ENCODE data around the gene ZNF74.
"Not testable (repeated sequence)": the region's sequence is repeated elsewhere in the genome, so short reads cannot be mapped to it uniquely, and the experiment has no call there.

ZNF74 gene

DNA sequence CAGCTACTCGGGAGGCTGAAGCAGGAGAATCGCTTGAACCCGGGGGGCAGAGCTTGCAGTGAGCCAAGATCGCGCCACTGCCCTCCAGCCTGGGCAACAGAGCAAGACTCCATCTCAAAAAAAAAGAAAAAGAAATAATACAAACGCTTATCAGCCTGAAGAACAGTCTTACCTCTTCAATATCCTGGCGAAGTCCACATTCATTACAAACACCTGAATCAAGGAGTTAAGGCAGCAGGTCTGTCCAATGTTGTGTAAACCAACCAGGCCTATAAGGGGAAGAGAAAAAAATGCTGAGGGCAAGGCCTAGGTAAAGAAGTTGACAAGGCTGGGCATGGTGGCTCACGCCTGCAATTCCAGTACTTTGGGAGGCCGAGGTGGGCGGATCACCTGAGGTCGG is 17.0 kb upstream of the ZNF74 start:
- not testable (repeated sequence) for DNase-seq

- no peak for DNase-seq
These were observed 15.8 kb upstream of the ZNF74 start for GRCh38 chr22:20378110-20378509.

DNA sequence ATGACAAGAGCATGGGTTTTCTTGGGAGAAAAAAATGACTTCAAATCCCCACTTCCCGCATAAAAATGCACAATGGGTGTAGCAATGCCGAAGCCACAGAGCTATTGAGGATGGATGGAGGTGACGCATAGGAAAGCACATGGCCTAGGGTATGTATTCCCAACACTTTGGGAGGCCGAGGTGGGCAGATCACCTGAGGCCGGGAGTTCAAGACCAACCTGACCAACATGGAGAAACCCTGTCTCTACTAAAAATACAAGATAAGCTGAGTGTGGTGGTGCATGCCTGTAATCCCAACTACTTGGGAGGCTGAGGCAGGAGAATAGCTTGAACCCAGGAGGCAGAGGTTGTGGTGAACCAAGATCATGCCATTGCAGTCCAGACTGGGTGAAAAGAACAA is 15.3 kb upstream of the ZNF74 start:
- not testable (repeated sequence) for DNase-seq

DNA sequence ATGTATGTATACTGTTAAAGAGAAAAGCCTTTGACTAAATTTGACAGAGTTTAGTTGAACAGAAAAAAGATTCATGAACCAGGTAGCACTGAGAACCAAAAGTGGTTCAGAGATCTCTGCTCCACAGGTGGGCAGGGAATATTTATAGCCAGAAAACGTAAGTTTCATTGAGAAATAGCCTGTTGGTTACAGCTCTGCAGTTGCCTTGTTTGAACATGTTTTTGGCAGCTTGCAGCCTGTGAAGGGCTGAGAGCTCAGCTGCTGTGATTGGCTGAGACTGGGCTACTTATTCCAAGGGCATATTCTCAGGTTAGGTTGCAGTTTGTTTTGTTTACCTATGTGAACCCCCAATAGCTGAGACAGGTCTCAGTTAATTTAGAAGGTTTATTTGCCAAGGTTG is 13.5 kb upstream of the ZNF74 start:
- no peak for DNase-seq

DNA sequence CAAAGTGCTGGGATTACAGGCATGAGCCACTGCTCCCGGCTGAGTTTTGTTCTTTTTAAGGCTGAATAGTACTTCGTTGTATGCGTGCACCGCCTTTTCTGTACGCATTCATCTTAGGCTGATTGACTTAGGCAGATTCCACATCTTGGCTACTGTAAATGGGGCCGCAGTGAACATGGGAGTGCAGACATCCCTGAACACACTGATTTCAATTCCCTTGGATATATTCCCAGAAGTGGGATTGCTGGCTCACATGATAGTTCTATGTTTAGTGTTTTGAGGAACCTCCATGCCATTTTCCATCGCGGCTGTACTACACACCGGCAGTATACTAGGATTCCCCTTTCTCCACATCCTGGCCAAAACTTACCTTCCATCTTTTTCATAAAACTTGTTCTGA is 10.4 kb upstream of the ZNF74 start:
- DNase-seq: no peak

GRCh38 chr22:20384171-20384570 is 9.8 kb upstream of the ZNF74 start:
- no peak for DNase-seq

GRCh38 chr22:20384865-20385264 is 9.1 kb upstream of the ZNF74 start:
- DNase-seq: no peak

- no peak for DNase-seq
These were observed 7.6 kb upstream of the ZNF74 start for GRCh38 chr22:20386336-20386735.

- DNase-seq: no peak
These were observed 7.0 kb upstream of the ZNF74 start for GRCh38 chr22:20386972-20387371.

DNA sequence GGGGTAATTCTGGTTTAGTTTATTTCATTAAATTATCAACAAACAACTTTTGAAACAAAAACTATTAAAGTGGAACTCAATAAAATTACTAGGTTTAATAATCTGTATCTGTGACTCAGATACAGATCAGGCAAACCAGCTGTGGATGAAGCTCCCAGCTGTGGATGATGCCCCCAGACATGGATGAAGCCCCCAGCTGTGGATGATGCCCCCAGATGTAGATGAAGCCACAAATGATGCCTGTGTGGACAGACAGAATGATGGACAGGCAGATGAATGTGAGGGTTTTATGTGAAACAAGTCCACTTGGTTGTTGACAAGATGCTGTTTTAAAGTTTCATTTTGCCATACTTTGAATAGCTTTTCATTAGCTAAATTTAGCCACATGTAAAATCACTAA is 5.8 kb upstream of the ZNF74 start:
- DNase-seq: no peak

GRCh38 chr22:20389288-20389687 is 4.7 kb upstream of the ZNF74 start:
- DNase-seq: no peak

DNA sequence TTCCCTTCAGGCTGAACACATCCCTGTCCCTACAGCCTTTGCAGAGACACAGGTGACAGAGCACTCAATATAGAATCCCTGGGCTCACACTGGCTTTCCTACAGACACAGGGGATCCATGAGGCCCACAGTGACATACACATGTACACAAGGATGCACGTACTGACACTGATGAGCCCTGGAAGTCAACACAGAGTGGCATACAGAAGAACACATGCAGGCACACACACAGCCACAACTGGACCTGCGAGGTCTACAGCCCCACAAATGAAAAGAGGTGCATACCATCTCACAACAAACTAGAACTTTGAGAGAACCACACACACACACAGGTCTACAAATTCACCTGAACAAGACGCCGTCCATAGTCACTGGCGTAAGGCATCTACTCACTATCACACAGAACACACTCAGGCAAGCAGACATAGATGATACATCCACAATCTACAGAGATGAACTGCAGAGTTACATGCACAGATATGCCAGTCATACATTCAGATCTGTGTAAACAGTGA is 3.5 kb upstream of the ZNF74 start:
- no peak for DNase-seq

GRCh38 chr22:20391222-20391621 is 2.7 kb upstream of the ZNF74 start:
- DNase-seq: no peak

DNA sequence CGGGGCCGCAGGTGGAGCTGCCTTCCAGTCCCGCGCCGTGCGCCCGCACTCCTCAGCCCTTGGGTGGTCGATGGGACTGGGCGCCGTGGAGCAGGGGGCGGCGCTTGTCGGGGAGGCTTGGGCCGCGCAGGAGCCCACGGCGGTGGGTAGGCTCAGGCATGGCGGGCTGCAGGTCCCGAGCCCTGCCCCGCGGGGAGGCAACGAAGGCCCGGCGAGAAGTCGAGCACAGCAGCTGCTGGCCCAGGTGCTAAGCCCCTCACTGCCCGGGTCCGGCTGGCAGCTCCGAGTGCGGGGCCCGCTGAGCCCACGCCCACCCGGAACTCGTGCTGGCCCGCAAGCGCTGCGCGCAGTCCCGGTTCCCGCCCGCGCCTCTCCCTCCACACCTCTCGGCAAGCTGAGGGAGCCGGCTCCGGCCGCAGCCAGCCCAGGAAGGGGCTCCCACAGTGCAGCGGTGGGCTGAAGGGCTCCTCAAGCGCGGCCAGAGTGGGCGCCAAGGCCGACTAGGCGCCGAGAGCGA is 1.5 kb upstream of the ZNF74 start:
- not testable (repeated sequence) for DNase-seq

- DNase-seq: no peak
These were observed 807 bp upstream of the ZNF74 start for GRCh38 chr22:20392983-20393704.

DNA sequence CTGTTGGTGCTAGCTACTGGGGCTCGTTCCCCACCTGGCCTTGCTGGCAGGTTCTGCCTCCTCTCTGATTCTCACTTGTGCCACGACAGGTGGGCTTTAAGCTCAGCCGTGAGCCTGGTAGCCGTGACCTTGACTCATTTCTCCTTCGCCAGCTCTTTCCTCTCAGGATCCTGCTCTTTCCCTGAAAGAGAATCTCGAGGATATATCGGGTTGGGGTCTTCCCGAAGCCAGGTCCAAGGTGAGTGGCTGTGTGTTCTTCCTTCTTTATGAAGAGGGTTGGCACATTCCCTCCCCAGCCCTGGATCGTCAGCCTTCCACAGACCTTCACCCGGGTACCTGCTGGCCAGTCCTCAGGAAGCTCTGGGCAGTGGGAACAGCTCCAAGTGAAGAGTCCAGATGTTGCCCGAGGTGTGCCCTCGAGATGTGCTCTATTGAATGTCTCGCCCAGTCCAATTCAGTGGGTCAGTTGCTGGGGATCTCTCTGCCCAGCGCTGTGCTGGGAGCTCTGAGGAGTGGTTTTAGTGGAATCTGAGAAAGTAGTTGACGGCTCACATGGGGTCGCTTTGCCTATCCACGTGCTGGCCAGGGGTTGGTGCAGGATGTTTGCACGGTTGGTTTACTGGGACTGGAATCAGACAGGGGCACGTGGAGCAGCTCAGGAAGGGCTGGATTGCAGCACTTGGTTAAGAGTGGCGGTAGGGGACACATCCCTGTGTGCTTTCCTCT is 1.4 kb downstream of the ZNF74 start:
- no peak for DNase-seq

DNA sequence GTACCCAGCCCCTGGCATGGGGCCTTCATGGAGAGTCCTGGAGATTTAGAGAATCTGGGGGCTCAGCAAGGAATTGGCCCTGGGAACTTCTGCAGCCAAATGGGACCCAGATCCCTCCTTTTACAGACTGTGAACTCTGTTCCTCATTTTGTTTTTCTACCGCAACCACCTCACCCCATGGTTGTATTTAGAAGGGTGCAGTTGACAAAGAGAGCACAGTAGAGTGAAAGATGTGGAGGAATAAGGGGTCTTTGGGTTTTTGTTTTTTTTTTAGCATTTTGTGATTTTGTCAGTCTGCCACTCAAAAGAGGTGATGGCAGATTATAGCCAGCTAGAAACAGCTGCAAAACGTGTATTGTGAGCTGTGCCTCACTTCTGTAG is 1.9 kb downstream of the ZNF74 start:
- no peak for DNase-seq

GRCh38 chr22:20396639-20397038 is 2.7 kb downstream of the ZNF74 start:
- no peak for DNase-seq

DNA sequence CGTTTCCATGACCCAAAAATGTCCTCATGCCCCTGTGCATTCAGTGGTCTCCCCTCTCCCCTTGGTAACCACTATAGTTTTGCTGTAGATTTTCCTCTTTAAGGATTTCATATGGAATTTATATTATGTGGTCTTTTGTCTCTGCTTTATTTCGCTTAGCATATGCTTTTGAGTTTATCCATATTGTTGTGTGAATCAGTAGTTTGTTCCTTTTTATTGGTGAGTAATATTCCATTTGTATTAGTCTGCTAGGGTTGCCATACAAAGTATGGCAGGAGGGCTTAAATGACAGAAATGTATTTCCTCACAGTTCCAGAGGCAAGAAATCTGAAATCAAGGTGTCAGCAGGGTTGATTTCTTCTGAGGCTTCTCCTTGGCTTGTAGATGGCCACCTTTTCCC is 3.5 kb downstream of the ZNF74 start:
- DNase-seq: no peak

- DNase-seq: no peak
These were observed 4.5 kb downstream of the ZNF74 start for GRCh38 chr22:20398420-20398819.

DNA sequence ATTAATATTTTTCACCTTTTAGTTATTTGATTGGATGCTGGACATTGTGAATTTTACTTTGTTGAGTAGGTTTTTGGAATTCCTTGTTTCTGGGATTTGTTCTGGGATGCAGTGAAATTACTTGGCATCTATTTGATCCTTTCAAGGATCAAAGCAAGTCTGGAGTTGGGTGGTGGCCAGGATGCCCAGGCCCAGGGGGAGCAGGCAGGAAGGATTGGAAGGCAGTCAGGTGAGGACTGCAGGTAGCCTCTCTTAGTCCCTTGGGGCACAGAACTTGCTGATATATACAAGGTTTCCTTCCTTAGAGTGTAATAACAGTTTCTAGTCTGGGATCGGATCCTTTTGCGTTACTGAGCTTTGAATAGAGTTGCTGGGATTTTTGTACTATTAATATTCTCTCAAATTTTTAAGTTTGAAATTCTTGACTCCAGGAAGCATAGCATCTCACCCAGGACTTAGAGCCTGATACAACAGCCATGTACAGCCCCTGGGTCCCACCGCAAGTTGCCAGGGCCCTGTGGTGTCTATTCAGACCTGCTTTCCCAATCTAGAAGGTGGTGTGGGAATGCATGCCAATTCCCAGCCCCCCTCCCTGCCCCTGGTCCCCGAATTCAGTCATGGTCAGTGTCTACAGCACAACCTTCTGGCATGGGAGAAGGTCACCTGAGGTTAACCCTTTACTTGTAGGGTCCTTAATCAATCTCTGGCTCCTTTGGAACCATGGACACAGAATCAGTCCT is 6.1 kb downstream of the ZNF74 start:
- DNase-seq: no peak

DNA sequence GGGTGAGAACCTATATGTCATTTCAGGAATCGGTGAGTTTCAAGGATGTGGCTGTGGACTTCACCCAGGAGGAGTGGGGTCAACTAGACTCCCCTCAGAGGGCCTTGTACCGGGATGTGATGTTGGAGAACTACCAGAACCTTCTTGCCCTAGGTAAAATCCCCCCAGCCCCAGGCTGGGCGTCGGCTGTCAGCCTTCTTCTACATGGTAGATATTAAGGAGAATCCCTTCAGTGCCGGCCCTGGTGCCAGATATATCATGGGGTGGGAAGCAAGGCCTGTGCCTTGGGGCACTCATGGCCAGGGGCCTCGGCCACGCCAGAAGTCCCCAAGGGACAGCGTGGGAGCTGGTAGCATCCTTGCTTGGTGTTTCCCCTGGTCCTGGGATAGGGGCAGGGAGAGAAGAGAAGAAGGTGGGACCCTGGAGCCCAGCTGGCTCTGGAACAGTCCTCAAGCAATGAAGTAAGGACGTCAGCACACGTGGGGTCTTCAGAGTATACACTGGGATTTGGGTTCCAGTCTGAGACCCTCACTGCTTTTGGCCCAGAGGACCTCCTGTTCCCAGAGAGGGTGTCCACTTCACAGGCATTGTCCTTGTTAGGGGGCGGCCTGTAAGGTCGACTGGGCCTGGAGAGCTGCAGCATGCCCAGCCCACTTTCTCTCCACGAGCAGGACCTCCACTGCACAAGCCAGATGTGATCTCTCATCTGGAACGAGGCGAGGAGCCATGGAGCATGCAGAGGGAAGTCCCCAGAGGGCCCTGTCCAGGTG is 6.8 kb downstream of the ZNF74 start:
- no peak for DNase-seq
